Measurements from ENCODE around the gene HECTD4.

DNA sequence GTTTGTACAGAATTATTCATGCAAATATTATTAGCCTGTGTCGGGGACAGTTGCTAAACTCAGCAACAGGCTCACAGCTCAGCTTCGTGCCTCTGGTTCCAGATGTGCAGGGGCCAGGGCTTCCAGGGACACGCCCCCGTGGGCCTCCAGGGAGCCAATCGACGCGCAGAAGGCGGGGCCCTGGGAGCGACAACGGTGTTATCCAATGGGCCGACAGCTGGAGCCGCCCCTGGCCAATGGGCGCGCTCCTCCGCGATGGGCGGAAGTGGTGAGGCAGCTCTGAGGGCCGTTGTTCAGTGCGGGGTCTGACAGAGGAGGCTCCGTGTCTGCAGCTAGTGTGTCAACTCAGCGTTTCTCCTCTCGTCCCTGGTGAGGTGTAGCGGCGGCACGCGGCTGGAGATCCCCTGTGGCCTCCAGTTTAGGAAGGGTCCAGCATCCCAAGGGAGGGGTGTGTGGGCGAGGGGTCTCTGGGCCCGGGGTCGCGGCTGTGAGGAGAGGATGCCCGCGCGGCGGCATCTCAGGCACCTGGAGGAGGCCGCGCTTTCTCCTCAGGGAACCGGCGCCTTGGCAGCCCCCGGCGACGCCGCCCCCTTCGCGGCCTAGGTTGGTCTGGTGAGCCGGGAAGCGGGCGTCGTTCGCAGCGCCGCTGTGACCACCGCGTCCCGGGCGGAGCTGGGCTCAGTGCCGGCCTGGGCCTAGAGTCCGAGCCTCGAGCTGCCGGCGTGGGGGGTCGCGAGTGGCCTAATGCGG lies 256.8 kb downstream of the HECTD4 start, which contains the start of gene TRAFD1:
- TF ChIP-seq CTCF (conservative IDR thresholded peaks at IDR 0.05), result no peak
- TF ChIP-seq ZFX (IDR thresholded peaks at IDR 0.05), result peak; percentile 87
